H54 (cell line): ENCODE data around the gene VSIR.
A peak's percentile ranks its signal among the peaks of the same experiment; 100 is the strongest.

Source experiments
- DNase-seq: peaks from one replicate; pipeline ENCODE4 v3.0.0; 2011; ENCODE audit warnings: low spot score, mixed read lengths; ENCODE audit not compliant: insufficient read length
- FAIRE-seq: peaks from 3 replicates; lab custom pipeline; 2011; peaks lifted over from hg19 to GRCh38; lab: Jason Lieb, UNC
- POLR2A ChIP-seq: IDR thresholded peaks from 2 replicates; pipeline ENCODE4 v1.6.1; 2011; ENCODE audit warnings: low read depth, mild to moderate bottlenecking, low read length

Gene VSIR

DNA sequence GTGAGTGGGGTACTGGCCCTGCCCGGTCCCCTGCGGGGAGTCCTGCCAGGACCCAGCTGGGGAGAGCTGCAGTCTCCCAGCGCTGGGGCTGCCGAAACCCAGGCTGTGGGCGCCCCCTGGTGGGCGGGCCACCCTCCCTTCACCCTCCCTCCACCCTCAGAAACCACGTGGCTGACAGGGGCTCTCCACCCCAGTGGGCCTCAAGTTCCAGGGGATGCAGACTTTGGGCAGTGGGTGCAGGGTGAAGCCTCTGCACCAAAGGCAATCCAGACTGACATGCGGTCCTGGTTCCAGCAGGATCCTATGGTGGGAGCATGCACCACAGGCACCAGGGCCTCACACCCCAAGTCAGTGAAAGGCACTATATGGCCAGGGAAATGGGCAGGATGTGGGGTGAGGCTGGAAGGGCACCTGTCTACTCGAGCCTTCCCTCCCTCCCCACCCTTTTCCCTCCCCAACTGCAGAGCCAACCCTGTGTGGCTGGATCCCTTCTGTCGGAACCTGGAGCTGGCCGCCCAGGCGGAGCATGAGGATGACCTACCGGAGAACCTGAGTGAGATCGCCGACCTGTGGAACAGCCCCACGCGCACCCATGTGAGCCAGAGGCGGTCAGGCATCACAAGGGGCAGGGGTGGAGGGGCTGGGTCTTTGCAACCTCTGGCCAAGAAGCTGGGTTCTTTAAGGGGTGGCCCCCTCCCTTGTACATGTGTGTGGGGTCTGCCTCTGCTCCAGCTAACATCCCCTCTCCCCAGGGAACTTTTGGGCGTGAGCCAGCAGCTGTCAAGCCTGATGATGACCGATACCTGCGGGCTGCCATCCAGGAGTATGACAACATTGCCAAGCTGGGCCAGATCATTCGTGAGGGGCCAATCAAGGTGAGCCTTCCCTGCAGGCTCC, 38.9 kb upstream of the VSIR start:
- FAIRE-seq: no peak
- DNase-seq: peak; percentile 82
- no peak for TF ChIP-seq POLR2A

DNA sequence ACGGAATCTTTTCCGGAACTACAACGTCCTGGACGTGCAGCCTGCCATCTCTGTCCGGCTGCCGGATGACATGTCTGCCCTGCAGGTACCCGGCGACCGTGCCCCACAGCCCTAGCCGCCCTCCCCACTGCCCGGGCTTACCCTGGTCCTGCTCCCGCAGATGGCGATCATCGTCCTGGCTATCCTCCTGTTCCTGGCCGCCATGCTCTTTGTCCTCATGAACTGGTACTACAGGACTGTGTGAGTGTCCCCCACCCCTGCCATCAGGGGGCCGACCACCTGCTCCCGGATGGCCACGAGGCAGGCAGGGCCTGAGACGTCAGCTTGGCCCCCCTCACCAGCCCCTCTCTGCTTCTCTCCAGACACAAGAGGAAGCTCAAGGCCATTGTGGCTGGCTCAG, 38.0 kb upstream of the VSIR start:
- no peak for TF ChIP-seq POLR2A
- no peak for DNase-seq
- FAIRE-seq: no peak

DNA sequence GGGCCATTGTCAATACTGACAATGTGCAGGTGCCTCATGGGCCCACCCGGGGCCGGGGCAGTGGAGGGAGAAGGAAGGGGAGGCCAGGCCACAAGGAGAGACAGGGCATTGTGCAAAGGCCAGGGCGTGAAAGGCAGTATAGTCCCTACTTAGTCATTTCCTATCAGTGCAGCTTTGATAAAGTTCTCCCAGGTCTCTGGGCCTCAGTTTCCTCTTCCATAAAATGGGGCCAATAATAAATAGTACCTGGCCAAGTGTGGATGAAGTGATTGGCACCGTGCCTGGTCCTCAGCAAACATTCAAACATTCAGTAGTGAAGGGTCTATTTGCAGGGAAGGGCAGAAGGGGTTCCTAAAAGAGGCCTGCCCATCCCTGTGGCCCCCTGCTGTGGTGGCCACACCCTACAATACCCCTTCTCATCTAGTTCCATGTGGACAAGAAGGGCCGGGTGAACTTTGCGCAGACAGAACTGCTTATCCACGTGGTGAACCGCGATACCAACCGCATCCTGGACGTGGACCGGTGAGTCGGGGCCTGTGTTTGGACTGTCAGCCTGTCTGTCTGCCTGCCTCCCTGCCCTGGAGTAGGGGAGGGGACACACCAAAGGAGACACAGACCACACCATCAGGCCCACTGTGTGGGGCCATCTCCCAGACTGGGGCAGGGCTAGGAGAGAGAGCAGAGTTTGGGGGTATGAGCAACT, 36.9 kb upstream of the VSIR start:
- FAIRE-seq: no peak
- TF ChIP-seq POLR2A: no peak
- no peak for DNase-seq

DNA sequence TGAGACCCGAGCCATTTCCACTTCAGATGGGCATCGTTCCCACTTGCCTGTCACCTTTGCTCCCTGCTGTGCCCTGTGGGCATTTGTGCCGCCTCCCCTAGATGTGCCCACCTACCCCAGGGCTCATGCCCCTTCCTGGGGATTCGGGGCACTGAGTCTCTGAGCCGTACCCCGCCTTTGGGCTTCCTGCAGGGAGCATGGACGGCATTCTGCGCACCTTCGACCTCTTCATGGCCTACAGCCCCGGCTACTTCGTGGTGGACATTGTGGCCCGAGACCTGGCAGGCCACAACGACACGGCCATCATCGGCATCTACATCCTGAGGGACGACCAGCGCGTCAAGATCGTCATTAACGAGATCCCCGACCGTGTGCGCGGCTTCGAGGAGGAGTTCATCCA, 36.3 kb upstream of the VSIR start:
- no peak for TF ChIP-seq POLR2A
- FAIRE-seq (no peak), DNase-seq (no peak)

DNA sequence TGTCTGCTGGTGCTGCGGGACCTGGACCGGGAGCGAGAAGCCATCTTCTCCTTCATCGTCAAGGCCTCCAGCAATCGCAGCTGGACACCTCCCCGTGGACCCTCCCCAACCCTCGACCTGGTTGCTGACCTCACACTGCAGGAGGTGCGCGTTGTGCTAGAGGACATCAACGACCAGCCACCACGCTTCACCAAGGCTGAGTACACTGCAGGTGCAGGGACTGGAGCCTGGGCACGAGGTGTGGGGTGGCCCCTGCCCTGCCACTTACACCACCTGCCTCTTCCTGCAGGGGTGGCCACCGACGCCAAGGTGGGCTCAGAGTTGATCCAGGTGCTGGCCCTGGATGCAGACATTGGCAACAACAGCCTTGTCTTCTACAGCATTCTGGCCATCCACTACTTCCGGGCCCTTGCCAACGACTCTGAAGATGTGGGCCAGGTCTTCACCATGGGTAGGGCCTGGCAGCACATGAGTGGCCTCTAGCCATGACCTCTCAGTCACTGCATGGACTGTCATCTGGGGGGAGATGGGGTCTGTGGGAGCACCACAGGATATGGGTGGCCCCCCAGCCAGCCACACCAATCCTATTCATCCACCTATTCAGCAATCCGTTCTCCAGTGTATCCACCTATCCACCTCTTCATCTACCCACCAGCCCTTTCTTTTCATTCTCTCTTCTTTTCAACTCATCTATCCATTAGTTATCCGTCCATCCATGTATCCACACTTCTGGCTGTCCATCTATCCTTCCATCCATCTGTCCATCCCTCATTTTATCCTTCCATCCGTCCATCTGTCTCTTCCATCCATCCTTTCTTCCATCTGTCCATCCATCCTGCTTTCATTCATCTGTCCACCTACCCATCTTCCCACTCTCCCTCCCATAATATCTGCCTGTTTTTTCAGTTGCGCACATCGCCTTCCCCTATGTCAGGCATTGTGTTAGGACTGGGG, 34.5 kb upstream of the VSIR start:
- no peak for DNase-seq
- no peak for FAIRE-seq
- TF ChIP-seq POLR2A: no peak

DNA sequence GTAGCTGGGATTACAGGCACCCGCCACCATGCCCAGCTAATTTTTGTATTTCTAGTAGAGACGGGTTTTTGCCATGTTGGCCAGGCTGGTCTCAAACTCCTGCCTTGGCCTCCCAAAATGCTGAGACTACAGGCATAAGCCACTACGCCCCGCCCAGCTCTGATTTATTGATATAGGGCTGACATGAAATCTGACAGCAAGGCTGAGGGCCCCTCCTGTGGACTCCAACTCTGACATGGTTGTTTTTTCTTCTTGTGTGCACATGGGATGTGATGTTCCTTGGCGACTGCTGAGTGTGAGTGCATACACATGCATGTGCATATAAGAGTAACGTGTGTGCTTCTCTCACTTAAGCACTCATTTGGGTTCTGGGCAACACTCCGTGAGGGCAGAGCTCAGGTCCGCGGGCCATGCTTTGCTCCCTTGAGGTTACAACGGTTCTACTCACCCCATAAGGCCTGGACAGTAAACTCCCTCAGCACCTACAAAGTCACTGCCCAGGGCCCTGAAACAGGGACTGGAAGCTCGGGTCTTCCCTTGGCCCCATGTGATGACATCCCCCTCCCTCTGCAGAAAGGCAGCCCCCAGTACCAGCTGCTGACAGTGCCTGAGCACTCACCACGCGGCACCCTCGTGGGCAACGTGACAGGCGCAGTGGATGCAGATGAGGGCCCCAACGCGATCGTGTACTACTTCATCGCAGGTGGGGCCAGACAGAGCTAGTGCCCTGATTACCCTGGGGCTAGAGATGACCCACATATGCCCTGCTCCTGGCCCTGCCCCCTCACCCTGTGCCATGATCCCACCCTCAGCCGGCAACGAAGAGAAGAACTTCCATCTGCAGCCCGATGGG, 33.6 kb upstream of the VSIR start:
- TF ChIP-seq POLR2A: no peak
- FAIRE-seq: no peak
- no peak for DNase-seq

DNA sequence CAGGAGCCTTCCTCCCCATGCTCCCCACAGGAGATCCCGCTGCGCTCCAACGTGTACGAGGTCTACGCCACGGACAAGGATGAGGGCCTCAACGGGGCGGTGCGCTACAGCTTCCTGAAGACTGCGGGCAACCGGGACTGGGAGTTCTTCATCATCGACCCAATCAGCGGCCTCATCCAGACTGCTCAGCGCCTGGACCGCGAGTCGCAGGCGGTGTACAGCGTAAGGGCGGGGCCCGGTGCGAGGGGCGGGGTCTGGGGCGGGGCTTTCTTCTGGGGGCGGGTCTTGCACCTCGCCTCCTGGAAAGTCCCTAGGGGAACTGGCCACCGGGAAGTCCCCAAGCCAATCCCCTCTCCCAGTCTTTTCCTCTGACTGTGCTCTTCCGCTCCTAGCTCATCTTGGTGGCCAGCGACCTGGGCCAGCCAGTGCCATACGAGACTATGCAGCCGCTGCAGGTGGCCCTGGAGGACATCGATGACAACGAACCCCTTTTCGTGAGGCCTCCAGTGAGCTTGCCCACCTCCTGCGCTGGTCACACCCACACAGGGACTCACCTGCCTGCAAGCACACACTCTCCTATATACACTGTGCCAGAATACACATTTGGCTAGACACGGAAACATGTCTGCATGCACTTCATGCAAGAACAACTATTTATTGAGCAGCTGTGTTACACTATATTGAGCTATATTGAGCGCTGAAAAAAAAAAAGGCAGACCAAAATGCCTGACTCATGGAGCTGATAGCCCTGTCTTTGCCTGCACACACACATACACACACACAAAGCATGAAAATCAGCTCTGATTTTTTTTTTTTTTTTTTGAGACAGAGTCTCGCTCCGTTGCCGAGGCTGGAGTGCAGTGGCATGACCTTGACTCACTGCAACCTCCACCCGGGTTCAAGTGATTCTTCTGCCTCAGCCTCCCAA, 32.7 kb upstream of the VSIR start:
- FAIRE-seq (no peak), DNase-seq (no peak)
- no peak for TF ChIP-seq POLR2A

DNA sequence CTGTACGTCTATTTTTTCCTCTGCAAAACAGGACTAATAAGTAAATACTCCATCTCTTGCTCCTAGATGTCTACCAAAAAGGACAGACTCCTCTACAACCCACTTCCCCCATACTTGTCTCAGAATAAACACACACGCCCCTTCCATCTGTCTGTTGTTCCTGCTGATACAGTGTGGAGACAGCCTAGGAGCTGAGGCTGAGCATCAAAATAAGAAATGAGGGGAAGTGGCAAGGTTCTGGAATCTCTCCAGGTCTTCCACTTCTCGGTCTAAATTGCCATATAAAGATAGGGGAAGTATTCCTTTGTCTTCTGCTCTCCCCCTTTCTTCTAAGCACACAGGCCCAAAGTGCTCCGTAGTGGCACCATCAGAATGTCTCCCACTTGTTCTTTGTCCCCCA, 30.8 kb upstream of the VSIR start:
- FAIRE-seq (no peak), DNase-seq (no peak)
- TF ChIP-seq POLR2A: no peak

DNA sequence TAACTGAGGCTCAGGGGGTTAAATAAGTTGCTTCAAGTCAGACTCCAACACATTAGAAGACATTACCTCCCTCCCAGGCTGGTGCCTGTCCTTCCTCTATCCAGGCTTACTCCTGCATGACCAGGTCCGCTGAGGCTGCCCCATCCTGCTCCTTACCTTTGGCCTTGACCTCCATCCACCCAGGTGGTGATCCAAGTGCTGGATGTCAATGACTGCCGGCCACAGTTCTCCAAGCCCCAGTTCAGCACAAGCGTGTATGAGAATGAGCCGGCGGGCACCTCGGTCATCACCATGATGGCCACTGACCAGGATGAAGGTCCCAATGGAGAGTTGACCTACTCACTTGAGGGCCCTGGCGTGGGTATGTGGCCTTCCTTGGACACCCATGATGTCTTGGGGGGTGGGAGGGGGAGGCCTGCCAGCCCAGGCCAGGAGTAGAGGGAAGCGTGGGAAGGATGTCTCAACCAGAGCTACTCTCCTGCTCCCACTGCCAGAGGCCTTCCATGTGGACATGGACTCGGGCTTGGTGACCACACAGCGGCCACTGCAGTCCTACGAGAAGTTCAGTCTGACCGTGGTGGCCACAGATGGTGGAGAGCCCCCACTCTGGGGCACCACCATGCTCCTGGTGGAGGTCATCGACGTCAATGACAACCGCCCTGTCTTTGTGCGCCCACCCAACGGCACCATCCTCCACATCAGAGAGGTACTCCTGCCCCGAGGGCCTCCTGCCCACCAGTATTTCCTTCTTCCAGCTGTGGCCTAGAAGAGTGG, 29.6 kb upstream of the VSIR start:
- FAIRE-seq (no peak), DNase-seq (no peak)
- no peak for TF ChIP-seq POLR2A

DNA sequence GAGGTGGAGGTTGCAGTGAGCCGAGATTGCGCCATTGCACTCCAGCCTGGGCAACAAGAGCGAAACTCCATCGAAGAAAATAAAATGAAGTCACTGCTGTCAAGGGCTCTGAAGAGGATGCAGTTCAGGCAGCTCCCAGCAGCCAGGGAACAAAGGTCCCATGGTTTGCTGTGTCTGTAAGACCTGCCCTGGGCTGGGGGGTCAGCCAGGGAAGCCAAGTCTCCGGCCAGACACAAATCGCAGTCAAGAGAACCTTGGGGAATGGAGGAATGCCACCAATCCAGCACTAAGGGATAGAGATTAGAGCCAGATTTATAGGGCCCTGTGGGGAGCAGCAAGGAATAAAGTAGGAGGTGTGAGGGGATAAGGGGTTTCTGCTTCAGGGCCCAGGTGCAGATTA, 28.9 kb upstream of the VSIR start:
- DNase-seq (no peak), FAIRE-seq (no peak)
- no peak for TF ChIP-seq POLR2A

DNA sequence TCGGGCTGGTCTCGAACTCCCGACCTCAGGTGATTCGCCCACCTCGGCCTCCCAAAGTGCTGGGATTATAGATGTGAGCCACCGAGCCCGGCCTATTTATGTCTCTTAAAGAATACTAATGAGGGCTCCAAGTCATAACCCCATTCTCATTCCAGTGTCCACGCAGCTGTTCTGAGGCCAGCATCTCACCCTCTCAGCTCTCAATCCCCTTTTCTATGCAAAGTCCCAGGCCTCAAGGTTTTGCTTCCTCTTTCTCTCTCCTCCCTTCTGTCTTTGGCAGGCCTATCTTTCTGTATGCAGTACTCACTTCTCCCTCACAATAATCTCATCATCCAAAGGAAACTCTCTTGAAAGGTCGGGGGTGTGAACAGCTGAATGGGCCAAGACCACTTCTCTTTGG, 28.0 kb upstream of the VSIR start:
- DNase-seq (no peak), FAIRE-seq (no peak)
- TF ChIP-seq POLR2A: no peak
